NB4 (cell line): ENCODE results near the gene CTCF.

Experiments
- CTCF ChIP-seq: IDR thresholded peaks from one replicate; pipeline ENCODE4 v1.5.1; 2012; ENCODE audit warnings: low read depth, low read length
- POLR2A ChIP-seq: IDR thresholded peaks from 2 replicates; pipeline ENCODE4 v1.6.1; 2011; ENCODE audit warnings: mild to moderate bottlenecking; ENCODE audit not compliant: insufficient read length; ENCODE audit errors: extremely low read depth

DNA sequence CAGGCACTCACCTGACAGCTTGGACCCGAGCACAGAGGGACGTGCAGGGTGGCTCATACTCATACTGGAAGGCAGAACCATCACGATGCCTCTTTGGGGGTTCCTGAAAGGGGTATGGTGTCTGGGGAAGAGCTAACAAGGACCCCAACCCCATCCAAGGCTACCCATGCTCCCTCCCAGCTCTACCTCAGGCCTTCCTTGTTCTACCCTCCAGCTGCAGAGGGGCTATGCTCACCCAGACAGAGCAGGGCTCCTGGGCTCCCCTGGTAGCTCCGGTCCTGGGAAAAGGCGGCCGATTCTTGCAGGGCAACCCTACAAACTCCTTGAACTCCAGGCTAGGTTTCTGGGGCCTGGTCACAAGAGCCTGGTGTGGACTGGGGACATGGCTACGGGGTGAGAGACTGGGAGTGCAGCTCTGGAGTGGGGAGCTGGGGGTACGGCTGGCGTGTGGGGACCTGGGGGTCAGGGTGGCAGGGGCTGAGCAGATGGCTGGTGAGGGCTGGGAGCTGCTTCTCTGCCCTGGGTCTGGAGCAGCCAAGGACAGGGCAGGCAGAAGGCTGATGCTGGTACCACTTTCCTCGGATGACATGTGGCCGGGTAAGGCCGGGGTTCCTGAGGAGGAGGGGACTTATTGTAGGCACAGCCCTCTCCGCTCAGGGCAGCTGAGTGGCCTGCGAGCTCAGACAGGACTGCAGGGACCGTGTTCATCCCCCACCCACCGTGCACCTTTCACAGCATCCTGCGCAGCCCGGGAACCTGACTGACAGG, 95.6 kb downstream of the CTCF start:
- TF ChIP-seq CTCF (no peak), POLR2A (no peak)
